H9 (cell line): Measurements from ENCODE around the gene FOSL2. TPM values are rescaled to one million over a fixed set of nuclear protein-coding genes. Genes with fewer than 3 reads are reported as not detected.

Experiments
- DNase-seq: peaks from one replicate; pipeline ENCODE4 v3.0.0-alpha.2; 2017
- H2AFZ ChIP-seq: one replicate; pipeline ENCODE4 v1.6.1; 2013; ENCODE audit warnings: mild to moderate bottlenecking, low read length, control low read depth, moderate library complexity
- H2AK5ac ChIP-seq: 2 replicates; pipeline ENCODE4 v1.6.1; 2013; ENCODE audit warnings: low read length, control low read depth, mixed read lengths; ENCODE audit not compliant: insufficient read length
- H2BK120ac ChIP-seq: one replicate; pipeline ENCODE4 v1.6.1; 2013; ENCODE audit warnings: low read depth, mild to moderate bottlenecking, low read length, control low read depth, inconsistent platforms; ENCODE audit not compliant: poor library complexity, severe bottlenecking
- H2BK12ac ChIP-seq: 2 replicates; pipeline ENCODE4 v1.6.1; 2013; ENCODE audit warnings: low read length, control low read depth, mixed read lengths, low read depth; ENCODE audit not compliant: insufficient read length
- H2BK15ac ChIP-seq: 2 replicates; pipeline ENCODE4 v1.6.1; 2013; ENCODE audit warnings: low read depth, low read length, control low read depth
- H2BK20ac ChIP-seq: one replicate; pipeline ENCODE4 v1.6.1; 2013; ENCODE audit warnings: low read depth, mild to moderate bottlenecking, low read length, control low read depth, inconsistent platforms; ENCODE audit not compliant: poor library complexity, severe bottlenecking
- H2BK5ac ChIP-seq: 2 replicates; pipeline ENCODE4 v1.6.1; 2013; ENCODE audit warnings: low read length, control low read depth, mixed read lengths; ENCODE audit not compliant: insufficient read length
- H3K14ac ChIP-seq: 2 replicates; pipeline ENCODE4 v1.6.1; 2013; ENCODE audit warnings: low read length, control low read depth; ENCODE audit not compliant: insufficient read depth
- H3K18ac ChIP-seq: 2 replicates; pipeline ENCODE4 v1.6.1; 2013; ENCODE audit warnings: low read depth, mild to moderate bottlenecking, mixed read lengths, low read length, control low read depth; ENCODE audit not compliant: insufficient read length
- H3K23ac ChIP-seq: 2 replicates; pipeline ENCODE4 v1.6.1; 2013; ENCODE audit warnings: low read length, control low read depth, mixed read lengths, low read depth; ENCODE audit not compliant: insufficient read length
- H3K23me2 ChIP-seq: 2 replicates; pipeline ENCODE4 v1.6.1; 2013; ENCODE audit warnings: low read depth, mild to moderate bottlenecking, mixed read lengths, low read length, control low read depth; ENCODE audit not compliant: insufficient read length, poor library complexity, severe bottlenecking
- H3K27ac ChIP-seq: 2 replicates; pipeline ENCODE4 v1.5.1; 2013; ENCODE audit warnings: low read length, control low read depth, mixed read lengths, low read depth; ENCODE audit not compliant: insufficient read length
- H3K27me3 ChIP-seq: 2 replicates; pipeline ENCODE4 v1.6.1; 2013; ENCODE audit warnings: low read length, control low read depth, inconsistent platforms; ENCODE audit not compliant: insufficient read depth
- H3K4ac ChIP-seq: 2 replicates; pipeline ENCODE4 v1.6.1; 2013; ENCODE audit warnings: low read depth, mild to moderate bottlenecking, control low read depth, inconsistent platforms, low read length, moderate library complexity
- H3K4me1 ChIP-seq: 2 replicates; pipeline ENCODE4 v1.6.1; 2013; ENCODE audit warnings: low read length, control low read depth, inconsistent platforms; ENCODE audit not compliant: insufficient read depth
- H3K4me2 ChIP-seq: 2 replicates; pipeline ENCODE4 v1.6.1; 2013; ENCODE audit warnings: low read length, control low read depth, mixed read lengths; ENCODE audit not compliant: insufficient read length, insufficient read depth
- H3K56ac ChIP-seq: 2 replicates; pipeline ENCODE4 v1.6.1; 2013; ENCODE audit warnings: low read depth, mild to moderate bottlenecking, mixed read lengths, low read length, control low read depth; ENCODE audit not compliant: insufficient read length
- H3K79me1 ChIP-seq: 2 replicates; pipeline ENCODE4 v1.6.1; 2013; ENCODE audit warnings: low read depth, mild to moderate bottlenecking, moderate library complexity, low read length, control low read depth, inconsistent platforms; ENCODE audit not compliant: insufficient read depth, poor library complexity, severe bottlenecking
- H3K79me2 ChIP-seq: 2 replicates; pipeline ENCODE4 v1.6.1; 2013; ENCODE audit warnings: low read length, control low read depth, inconsistent platforms; ENCODE audit not compliant: insufficient read depth
- H3K9ac ChIP-seq: 2 replicates; pipeline ENCODE4 v1.6.1; 2013; ENCODE audit warnings: low read length, control low read depth, mixed read lengths; ENCODE audit not compliant: insufficient read length; ENCODE audit errors: extremely low read depth
- H3K9me3 ChIP-seq: one replicate; pipeline ENCODE4 v1.6.1; 2013; ENCODE audit warnings: low read depth, low read length, inconsistent platforms; ENCODE audit not compliant: control insufficient read depth
- H3T11ph ChIP-seq: one replicate; pipeline ENCODE4 v1.6.1; 2013; ENCODE audit warnings: mild to moderate bottlenecking, low read length, control low read depth, inconsistent platforms
- H4K20me1 ChIP-seq: one replicate; pipeline ENCODE4 v1.6.1; 2013; ENCODE audit not compliant: control insufficient read depth, insufficient read length, insufficient read depth
- H4K5ac ChIP-seq: 2 replicates; pipeline ENCODE4 v1.6.1; 2013; ENCODE audit warnings: low read depth, mild to moderate bottlenecking, mixed read lengths, low read length, control low read depth; ENCODE audit not compliant: insufficient read length
- H4K8ac ChIP-seq: replicated peaks from 2 replicates; pipeline ENCODE4 v1.6.1; 2013; ENCODE audit warnings: low read length, control low read depth, mixed read lengths, low read depth; ENCODE audit not compliant: insufficient read length
- H4K91ac ChIP-seq: 2 replicates; pipeline ENCODE4 v1.6.1; 2013; ENCODE audit warnings: low read depth, mild to moderate bottlenecking, moderate library complexity, mixed read lengths, low read length, control low read depth; ENCODE audit not compliant: insufficient read length
- H3K27ac Mint-ChIP-seq, 3 experiments: 2 replicates in 2 of 3; 3 replicates in 1 of 3; pipeline ENCODE4 v1.8.0; 2020 to 2021; ENCODE audit warnings: mixed read lengths in 3 of 3, mild to moderate bottlenecking in 1 of 3, moderate library complexity in 1 of 3
- H3K27me3 Mint-ChIP-seq: 2 replicates; pipeline ENCODE4 v1.8.0; 2021; ENCODE audit warnings: low read depth, mild to moderate bottlenecking, moderate library complexity, mixed read lengths
- H3K36me3 Mint-ChIP-seq, 3 experiments: 2 replicates in 2 of 3; 3 replicates in 1 of 3; pipeline ENCODE4 v1.8.0; 2020 to 2021; ENCODE audit warnings: low read depth in 3 of 3, mixed read lengths in 3 of 3; ENCODE audit not compliant: insufficient read depth in 1 of 3
- H3K4me1 Mint-ChIP-seq, 2 experiments: 2 replicates each; pipeline ENCODE4 v1.8.0; 2020; ENCODE audit warnings: mixed read lengths in 2 of 2
- H3K4me3 Mint-ChIP-seq, 2 experiments: 2 replicates in 1 of 2; 3 replicates in 1 of 2; pipeline ENCODE4 v1.8.0; 2020 to 2021; ENCODE audit warnings: mild to moderate bottlenecking in 2 of 2, mixed read lengths in 2 of 2, moderate library complexity in 1 of 2
- H3K9me3 Mint-ChIP-seq, 2 experiments: 2 replicates in 1 of 2; 3 replicates in 1 of 2; pipeline ENCODE4 v1.8.0; 2020; ENCODE audit warnings: mild to moderate bottlenecking in 2 of 2, mixed read lengths in 2 of 2, moderate library complexity in 1 of 2
- WGBS: extraction: QIAGEN DNeasy Blood & Tissue Kit; methylation state at CpG from one replicate; pipeline ENCODE4 v1.1.7; 2013; ENCODE audit warnings: missing lambda C conversion rate, low lambda C conversion rate, mixed read lengths; ENCODE audit not compliant: insufficient read length; ENCODE audit errors: extremely low coverage; 5-methylcytosine and 5-hydroxymethylcytosine counted together
- total RNA-seq: library from RNA; stranded (reverse); gene quantifications from 2 replicates; pipeline ENCODE4 v1.2.1, GENCODE V29; 2021
- TF ChIP-seq, protein P1 (sequence below): fragments of 200-600 bp; sonication (generic); conservative IDR thresholded peaks from 3 replicates; pipeline ENCODE4 v1.8.0; 2021; ENCODE audit warnings: antibody characterized with exemption, mild to moderate bottlenecking

Gene FOSL2
- total RNA-seq, 1 experiment from 2014 or later: 7.4 TPM

DNA sequence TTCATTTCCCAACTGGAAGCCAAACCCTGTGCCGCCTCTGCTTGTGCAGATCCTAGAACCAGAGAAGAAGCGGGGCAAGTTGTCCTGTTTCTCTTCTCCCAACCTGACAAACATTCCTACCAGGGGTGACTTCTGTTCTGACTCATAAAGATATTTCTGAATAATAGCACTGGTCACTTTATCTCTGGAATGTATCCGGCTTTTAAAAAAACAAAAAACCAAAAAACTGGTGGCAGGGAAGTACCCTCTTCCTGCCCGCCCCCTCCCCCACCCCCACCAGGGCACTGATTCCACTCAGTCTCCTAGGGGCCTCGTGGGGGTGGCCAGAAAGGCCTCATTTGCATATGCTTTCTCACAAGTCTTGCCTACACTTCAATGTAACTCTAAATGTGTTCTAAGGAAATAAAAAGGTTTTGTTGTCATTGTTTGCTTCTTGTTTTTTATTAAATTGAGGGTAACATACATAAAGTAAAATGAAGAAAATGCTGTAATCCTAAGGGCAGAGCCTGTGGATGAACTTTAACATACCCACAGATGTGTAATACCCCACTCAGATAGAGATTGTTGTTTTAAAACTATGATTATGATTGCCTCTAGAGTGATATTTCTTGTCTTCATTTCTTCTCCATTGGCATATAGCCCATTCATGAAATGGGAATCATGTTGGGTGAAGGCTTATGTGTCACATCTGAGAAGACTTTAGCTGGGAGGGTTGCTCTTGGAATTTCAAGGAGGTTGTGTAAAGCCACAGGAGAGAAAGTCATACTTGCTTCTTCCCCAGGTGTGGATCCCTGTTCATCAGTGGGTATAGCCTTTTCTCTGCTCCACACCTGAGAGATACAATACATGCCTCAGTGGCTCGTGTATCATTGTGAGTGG is 5.3 kb upstream of the FOSL2 start:
- Histone ChIP-seq H3K4me1 (peaks cover 10% of the 10 kb centered on the region; the same call in 1 of the 2 replicates), H2AFZ (no peak overlapping the region), H3K56ac (no peak overlapping the region), H2BK12ac (no peak overlapping the region), H2BK5ac (no peak overlapping the region), H4K8ac (no peak overlapping the region), H2AK5ac (no peak overlapping the region), H3K27ac (no peak overlapping the region), H2BK15ac (no peak overlapping the region), H3K9me3 (no peaks in the 10 kb centered on the region), H3K9ac (no peak overlapping the region), H3K4me2 (no peak overlapping the region), H3K27me3 (peaks cover 19% of the 10 kb centered on the region; the same call in 1 of the 2 replicates), H3K4ac (no peak overlapping the region), H3K79me2 (no peaks in the 10 kb centered on the region), H2BK120ac (no peak overlapping the region), H2BK20ac (no peak overlapping the region), H3K23me2 (peaks cover 19% of the 10 kb centered on the region), H4K20me1 (no peaks in the 10 kb centered on the region), H4K5ac (no peak overlapping the region), H3K79me1 (no peaks in the 10 kb centered on the region), H3K23ac (no peak overlapping the region), H3T11ph (no peak overlapping the region), H3K14ac (no peak overlapping the region), H4K91ac (no peak overlapping the region), H3K18ac (no peak overlapping the region)
- no peak overlapping the region for H3K27ac Mint-ChIP-seq
- H3K27me3 Mint-ChIP-seq: peaks cover 81% of the 10 kb centered on the region
- H3K4me1 Mint-ChIP-seq: peaks cover 17 to 21% of the 10 kb centered on the region in 2 experiments
- no peaks in the 10 kb centered on the region; a peak in 1 of 5 replicates for H3K9me3 Mint-ChIP-seq
- H3K4me3 Mint-ChIP-seq: no peak overlapping the region
- DNase-seq: no peak
- TF ChIP-seq, protein P1, sequence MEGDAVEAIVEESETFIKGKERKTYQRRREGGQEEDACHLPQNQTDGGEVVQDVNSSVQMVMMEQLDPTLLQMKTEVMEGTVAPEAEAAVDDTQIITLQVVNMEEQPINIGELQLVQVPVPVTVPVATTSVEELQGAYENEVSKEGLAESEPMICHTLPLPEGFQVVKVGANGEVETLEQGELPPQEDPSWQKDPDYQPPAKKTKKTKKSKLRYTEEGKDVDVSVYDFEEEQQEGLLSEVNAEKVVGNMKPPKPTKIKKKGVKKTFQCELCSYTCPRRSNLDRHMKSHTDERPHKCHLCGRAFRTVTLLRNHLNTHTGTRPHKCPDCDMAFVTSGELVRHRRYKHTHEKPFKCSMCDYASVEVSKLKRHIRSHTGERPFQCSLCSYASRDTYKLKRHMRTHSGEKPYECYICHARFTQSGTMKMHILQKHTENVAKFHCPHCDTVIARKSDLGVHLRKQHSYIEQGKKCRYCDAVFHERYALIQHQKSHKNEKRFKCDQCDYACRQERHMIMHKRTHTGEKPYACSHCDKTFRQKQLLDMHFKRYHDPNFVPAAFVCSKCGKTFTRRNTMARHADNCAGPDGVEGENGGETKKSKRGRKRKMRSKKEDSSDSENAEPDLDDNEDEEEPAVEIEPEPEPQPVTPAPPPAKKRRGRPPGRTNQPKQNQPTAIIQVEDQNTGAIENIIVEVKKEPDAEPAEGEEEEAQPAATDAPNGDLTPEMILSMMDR: no peak
- no CpG with 5 or more reads among the region's 6 CpGs for WGBS
- H3K36me3 Mint-ChIP-seq: no peaks in the 10 kb centered on the region
